A673 (cell line): ENCODE results near the gene PPTC7. TPM values are rescaled to one million over a fixed set of nuclear protein-coding genes. Genes with fewer than 3 reads are reported as not detected.
"Not testable (repeated sequence)": the region's sequence is repeated elsewhere in the genome, so short reads cannot be mapped to it uniquely, and the experiment has no call there.

ENCODE experiments used
- BruUV-seq: library from RNA; stranded (reverse); fragments of 400-500 nt; replicated peaks from 2 replicates; lab custom pipeline; 2021; lab: Mats Ljungman, UMichigan
- CTCF ChIA-PET: fragments of 300-600 bp; sonication (Branson Sonifier 250); formaldehyde crosslinking; loops from one replicate; lab custom pipeline; 2022; ENCODE audit warnings: antibody characterized with exemption; lab: Charles Lee
- POLR2A ChIA-PET: fragments of 300-600 bp; sonication (Branson Sonifier 250); formaldehyde crosslinking; loops from one replicate; lab custom pipeline; 2022; ENCODE audit warnings: antibody characterized with exemption; ENCODE audit not compliant: low non-redundant PET; lab: Charles Lee
- DNase-seq: peaks from one replicate; pipeline ENCODE4 v3.0.0-alpha.2; 2015; ENCODE audit warnings: low spot score
- H3K27ac ChIP-seq: fragments of 200-600 bp; sonication (generic); 2 replicates; pipeline ENCODE4 v1.5.1; 2016; ENCODE audit warnings: mixed run types, low read depth, mild to moderate bottlenecking, mixed read lengths, antibody characterized with exemption, low read length; ENCODE audit not compliant: poor library complexity, severe bottlenecking
- H3K27me3 ChIP-seq: fragments of 200-600 bp; sonication (generic); replicated peaks from 2 replicates; pipeline ENCODE4 v1.6.1; 2017; ENCODE audit warnings: mixed run types, low read depth, mild to moderate bottlenecking, mixed read lengths, antibody characterized with exemption, low read length; ENCODE audit not compliant: insufficient read depth, poor library complexity
- H3K36me3 ChIP-seq: fragments of 200-600 bp; sonication (generic); 2 replicates; pipeline ENCODE4 v1.6.1; 2016; ENCODE audit warnings: mixed run types, mild to moderate bottlenecking, mixed read lengths, antibody characterized with exemption, low read length; ENCODE audit not compliant: insufficient read depth, poor library complexity, severe bottlenecking
- H3K4me1 ChIP-seq: fragments of 200-600 bp; sonication (generic); 2 replicates; pipeline ENCODE4 v1.6.1; 2017; ENCODE audit warnings: mixed run types, mild to moderate bottlenecking, mixed read lengths, antibody characterized with exemption, low read length; ENCODE audit not compliant: insufficient read depth, poor library complexity, severe bottlenecking
- H3K4me3 ChIP-seq: fragments of 200-600 bp; sonication (generic); 2 replicates; pipeline ENCODE4 v1.5.1; 2016; ENCODE audit warnings: low read depth, mixed run types, mild to moderate bottlenecking, mixed read lengths, low read length; ENCODE audit not compliant: poor library complexity, severe bottlenecking
- H3K9me3 ChIP-seq: fragments of 200-600 bp; sonication (generic); 2 replicates; pipeline ENCODE4 v1.6.1; 2016; ENCODE audit warnings: mixed run types, low read depth, mild to moderate bottlenecking, mixed read lengths, antibody characterized with exemption, low read length; ENCODE audit not compliant: poor library complexity, severe bottlenecking
- EZH2 ChIP-seq: fragments of 200-600 bp; sonication (generic); IDR thresholded peaks from 2 replicates; pipeline ENCODE4 v1.6.1; 2017; ENCODE audit warnings: borderline replicate concordance, low read depth, mild to moderate bottlenecking, mixed read lengths, antibody characterized with exemption, low read length; ENCODE audit not compliant: poor library complexity, severe bottlenecking
- intact Hi-C: fragments of 100-400 bp; cut with micrococcal nuclease; formaldehyde crosslinking; loops from one replicate; pipeline ENCODE4 v1.10.0; 2022; ENCODE audit not compliant: unreplicated experiment
- total RNA-seq: library from RNA; stranded (reverse); gene quantifications from 2 replicates; pipeline ENCODE4 v1.2.3, GENCODE V29; 2021
- TF ChIP-seq, protein P1 (sequence below): fragments of 300-800, 200-600 bp; sonication (generic); conservative IDR thresholded peaks from 2 replicates; pipeline ENCODE4 v1.5.1; 2017; ENCODE audit warnings: low read depth, mild to moderate bottlenecking, antibody characterized with exemption, low read length, moderate library complexity, mixed read lengths

Gene PPTC7
- total RNA-seq, 1 experiment from 2014 or later, result 30.9 TPM

DNA sequence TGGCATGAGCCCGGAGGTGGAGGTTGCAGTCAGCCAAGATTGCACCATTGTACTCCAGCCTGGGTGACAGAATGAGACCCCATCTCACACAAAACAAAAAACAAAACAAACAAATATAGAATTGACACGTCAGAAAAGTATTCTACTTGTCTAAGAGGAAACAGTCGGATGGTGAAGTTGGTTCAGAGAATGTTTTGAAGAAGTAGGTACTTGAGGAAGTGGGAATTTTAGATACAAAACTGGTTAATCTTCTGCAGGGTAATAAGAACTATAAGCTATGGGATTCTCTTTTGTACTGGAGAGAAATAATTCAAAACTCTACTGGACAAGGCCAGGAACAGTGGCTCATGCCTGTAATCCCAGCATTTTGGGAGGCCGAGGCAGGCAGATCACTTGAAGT, 16.2 kb upstream of the PPTC7 start:
- CTCF ChIA-PET, result interaction anchor here (0.6 to 3.5 kb wide), 5 partner anchors 9 to 239 kb away, joined by 3 to 21 read pairs (median 6); partner anchors contain the start of gene ARPC3
- intact Hi-C loops, result no loop called here

DNA sequence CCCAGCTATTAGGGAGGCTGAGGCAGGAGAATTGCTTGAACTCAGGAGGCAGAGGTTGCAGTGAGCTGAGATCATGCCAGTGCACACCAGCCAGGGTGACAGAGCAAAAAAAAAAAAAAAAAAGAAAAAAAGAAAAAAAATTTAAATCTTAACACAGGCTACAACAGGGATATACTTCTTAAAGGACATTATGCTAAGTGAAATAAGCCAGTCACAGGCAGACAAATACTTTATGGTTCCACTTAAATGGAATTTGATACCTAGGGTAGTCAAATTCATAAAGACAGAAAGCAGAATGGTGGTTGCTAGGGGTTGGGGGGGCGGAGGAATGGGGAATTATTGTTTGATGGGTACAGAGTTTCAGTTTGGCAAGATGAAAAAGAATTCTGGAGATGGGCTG, 14.8 kb upstream of the PPTC7 start:
- no peaks in the 10 kb centered on the region for H3K36me3 ChIP-seq
- CTCF ChIA-PET, result no interaction called here
- no peaks in the 10 kb centered on the region for H3K27me3 ChIP-seq
- BruUV-seq, result no TSS peak
- DNase-seq, result no peak
- no peaks in the 10 kb centered on the region for H3K4me1 ChIP-seq
- H3K9me3 ChIP-seq, result no peaks in the 10 kb centered on the region
- POLR2A ChIA-PET, result no interaction called here
- TF ChIP-seq EZH2, result no peak
- TF ChIP-seq, protein P1, sequence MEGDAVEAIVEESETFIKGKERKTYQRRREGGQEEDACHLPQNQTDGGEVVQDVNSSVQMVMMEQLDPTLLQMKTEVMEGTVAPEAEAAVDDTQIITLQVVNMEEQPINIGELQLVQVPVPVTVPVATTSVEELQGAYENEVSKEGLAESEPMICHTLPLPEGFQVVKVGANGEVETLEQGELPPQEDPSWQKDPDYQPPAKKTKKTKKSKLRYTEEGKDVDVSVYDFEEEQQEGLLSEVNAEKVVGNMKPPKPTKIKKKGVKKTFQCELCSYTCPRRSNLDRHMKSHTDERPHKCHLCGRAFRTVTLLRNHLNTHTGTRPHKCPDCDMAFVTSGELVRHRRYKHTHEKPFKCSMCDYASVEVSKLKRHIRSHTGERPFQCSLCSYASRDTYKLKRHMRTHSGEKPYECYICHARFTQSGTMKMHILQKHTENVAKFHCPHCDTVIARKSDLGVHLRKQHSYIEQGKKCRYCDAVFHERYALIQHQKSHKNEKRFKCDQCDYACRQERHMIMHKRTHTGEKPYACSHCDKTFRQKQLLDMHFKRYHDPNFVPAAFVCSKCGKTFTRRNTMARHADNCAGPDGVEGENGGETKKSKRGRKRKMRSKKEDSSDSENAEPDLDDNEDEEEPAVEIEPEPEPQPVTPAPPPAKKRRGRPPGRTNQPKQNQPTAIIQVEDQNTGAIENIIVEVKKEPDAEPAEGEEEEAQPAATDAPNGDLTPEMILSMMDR, result no peak
- H3K27ac ChIP-seq, result no peak overlapping the region
- intact Hi-C loops, result no loop called here
- no peak overlapping the region for H3K4me3 ChIP-seq

More for the DNA sequence above, 16.2 kb upstream of the PPTC7 start:
- BruUV-seq, result no TSS peak
- no peaks in the 10 kb centered on the region for H3K27me3 ChIP-seq
- TF ChIP-seq, protein P1, result no peak
- no peak for TF ChIP-seq EZH2
- H3K4me3 ChIP-seq, result no peak overlapping the region
- H3K4me1 ChIP-seq, result no peaks in the 10 kb centered on the region
- H3K27ac ChIP-seq, result no peak overlapping the region
- POLR2A ChIA-PET, result no interaction called here
- no peaks in the 10 kb centered on the region for H3K9me3 ChIP-seq
- H3K36me3 ChIP-seq, result no peaks in the 10 kb centered on the region
- DNase-seq, result no peak

DNA sequence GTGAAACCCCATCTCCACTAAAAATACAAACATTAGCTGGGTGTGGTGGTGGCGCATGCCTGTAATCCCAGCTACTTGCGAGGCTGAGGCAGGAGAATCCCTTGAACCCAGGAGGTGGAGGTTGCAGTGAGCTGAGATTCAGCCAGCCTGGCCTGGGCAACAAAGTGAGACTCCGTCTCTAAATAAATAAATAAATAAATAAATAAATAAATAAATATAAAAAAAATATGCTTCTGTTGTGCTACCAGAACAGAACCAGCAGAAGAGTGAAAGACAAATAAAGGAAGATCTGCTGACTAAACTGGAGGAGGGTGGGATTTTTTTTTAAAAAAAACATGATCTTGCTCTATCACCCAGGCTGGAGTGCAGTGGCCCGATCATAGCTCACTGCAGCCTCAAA, 9.8 kb upstream of the PPTC7 start:
- H3K36me3 ChIP-seq, H3K27me3 ChIP-seq, H3K27ac ChIP-seq, H3K4me3 ChIP-seq, DNase-seq, POLR2A ChIA-PET, intact Hi-C loops, H3K9me3 ChIP-seq, H3K4me1 ChIP-seq, BruUV-seq: not testable (repeated sequence)
- CTCF ChIA-PET, result interaction anchor here (1.0 kb wide), 1 partner anchor 124 kb away, joined by 3 read pairs; the partner anchor contains the start of genes FAM216A and GPN3

DNA sequence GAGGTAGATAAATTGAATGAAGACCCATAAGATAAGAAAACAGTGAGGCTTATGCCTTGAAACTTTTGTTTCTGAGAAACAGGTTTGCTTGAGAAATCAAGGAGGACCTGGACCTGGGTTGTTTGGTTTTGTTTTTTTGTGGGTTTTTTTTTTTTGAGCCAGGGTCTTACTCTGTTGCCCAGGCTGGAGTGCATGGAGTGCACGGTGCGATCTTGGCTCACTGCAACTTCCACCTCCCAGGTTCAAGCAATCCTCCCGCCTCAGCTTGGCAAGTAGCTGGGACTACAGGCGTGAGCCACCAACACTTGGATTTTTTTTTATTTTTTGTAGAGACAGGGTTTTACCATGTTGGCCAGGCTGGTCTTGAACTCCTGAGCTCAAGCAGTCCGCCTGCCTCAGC, 9.0 kb upstream of the PPTC7 start:
- POLR2A ChIA-PET, result no interaction called here
- Histone ChIP-seq H3K27me3 (no peaks in the 10 kb centered on the region), H3K27ac (no peak overlapping the region), H3K36me3 (no peaks in the 10 kb centered on the region), H3K4me3 (no peak overlapping the region), H3K4me1 (peaks cover 4% of the 10 kb centered on the region), H3K9me3 (no peaks in the 10 kb centered on the region)
- intact Hi-C loops, result no loop called here
- TF ChIP-seq EZH2, result no peak
- TF ChIP-seq, protein P1, result no peak
- CTCF ChIA-PET, result interaction anchor here (0.7 kb wide), 1 partner anchor 238 kb away, joined by 4 read pairs; no protein-coding TSS in a partner anchor
- no peak for DNase-seq
- BruUV-seq, result no TSS peak
